Coronary artery (tissue), 2 donors: ENCODE results near the gene MYO18A.

Experiments
- DNase-seq: peaks from one replicate; pipeline ENCODE4 v3.0.0-alpha.2; 2017; ENCODE audit warnings: low spot score
- H3K27ac ChIP-seq, 2 donors: fragments of 200-600 bp; sonication (generic); one replicate each; pipeline ENCODE4 v1.5.1; 2016 to 2019
- H3K4me3 ChIP-seq: fragments of 200-600 bp; sonication (generic); 2 replicates; pipeline ENCODE4 v1.5.1; 2016; ENCODE audit warnings: mild to moderate bottlenecking, moderate library complexity
- CTCF ChIP-seq: fragments of 200-600 bp; sonication (generic); IDR thresholded peaks from one replicate; pipeline ENCODE4 v1.5.1; 2019; ENCODE audit warnings: antibody characterized with exemption

The MYO18A gene

DNA sequence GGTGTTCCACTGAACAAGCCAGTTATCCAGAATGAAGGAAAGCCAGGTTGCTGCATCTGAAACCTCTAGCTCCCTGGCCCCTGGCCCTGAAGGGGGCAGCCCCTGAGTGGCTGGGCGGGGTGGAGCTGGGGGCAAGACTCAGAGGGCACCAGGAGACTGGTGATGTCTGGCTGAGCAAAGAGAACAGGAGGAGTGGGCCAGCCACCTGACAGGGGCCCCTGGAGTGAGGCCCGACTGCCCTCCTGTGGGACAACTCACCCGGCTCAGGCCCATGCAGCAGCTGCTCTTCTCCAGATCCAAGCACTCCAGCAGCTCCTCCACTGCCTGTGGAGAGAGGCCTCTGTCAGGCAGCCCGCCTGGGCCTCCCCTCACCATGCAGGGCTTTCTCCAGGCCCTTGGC, 76.9 kb downstream of the MYO18A start:
- no peak for TF ChIP-seq CTCF
- Histone ChIP-seq H3K4me3 (no peak overlapping the region), H3K27ac (no peak overlapping the region)
- DNase-seq, result no peak

GRCh38 chr17:29102741-29103181, 77.4 kb downstream of the MYO18A start:
- DNase-seq, result no peak
- no peak for TF ChIP-seq CTCF
- no peak overlapping the region for H3K27ac ChIP-seq
- H3K4me3 ChIP-seq, result no peak overlapping the region

DNA sequence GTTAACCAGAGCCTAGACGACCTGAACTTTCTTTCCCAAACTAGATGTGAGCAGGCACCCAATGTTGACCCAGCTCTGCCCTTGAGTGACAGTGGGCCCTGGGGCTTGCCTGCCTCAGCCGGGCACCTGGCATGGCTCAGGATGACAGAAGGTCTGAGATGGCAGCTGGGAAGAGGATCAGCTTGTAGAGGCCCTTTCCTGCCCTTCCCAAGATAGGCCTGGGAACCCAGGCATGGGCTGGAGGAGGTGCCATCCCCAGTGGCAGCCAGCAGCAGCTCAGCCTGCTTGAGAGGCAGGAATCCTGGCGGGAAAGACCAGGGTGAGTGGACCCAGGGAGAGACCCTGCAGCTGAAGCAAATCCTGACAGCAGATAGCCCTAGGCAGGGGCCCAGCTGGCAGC, 78.2 kb downstream of the MYO18A start:
- TF ChIP-seq CTCF, result no peak
- Histone ChIP-seq H3K4me3 (no peak overlapping the region), H3K27ac (no peak overlapping the region)
- no peak for DNase-seq

GRCh38 chr17:29100296-29100695, 79.9 kb downstream of the MYO18A start:
- DNase-seq, result no peak
- no peak for TF ChIP-seq CTCF
- Histone ChIP-seq H3K4me3 (no peak overlapping the region), H3K27ac (no peak overlapping the region)

- no peak for DNase-seq
- no peak overlapping the region for H3K4me3 ChIP-seq
- H3K27ac ChIP-seq, result no peak overlapping the region
- no peak for TF ChIP-seq CTCF
Measured at GRCh38 chr17:29099527-29099926, 80.7 kb downstream of the MYO18A start.

GRCh38 chr17:29096094-29096493, 84.1 kb downstream of the MYO18A start:
- no peak for DNase-seq
- Histone ChIP-seq H3K4me3 (no peak overlapping the region), H3K27ac (no peak overlapping the region)
- TF ChIP-seq CTCF, result no peak

DNA sequence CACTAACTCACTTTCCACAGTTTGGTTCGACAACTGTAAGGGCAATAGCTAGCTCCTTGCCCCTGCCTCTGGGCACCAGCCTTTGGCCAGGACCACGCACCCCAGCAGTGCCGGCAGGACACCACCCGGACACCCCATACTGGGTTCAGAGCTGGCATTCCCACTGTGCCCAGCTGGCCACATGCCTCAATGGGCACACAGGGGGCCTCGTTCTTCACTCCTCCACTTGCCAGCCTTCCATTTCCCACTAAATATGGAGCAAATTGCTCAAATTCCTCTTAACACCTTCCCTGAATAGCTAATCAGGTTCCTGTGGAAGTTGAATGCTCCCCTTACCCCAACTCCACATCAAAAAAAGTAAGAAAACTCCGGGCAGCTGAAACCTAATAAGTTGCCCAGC, 84.8 kb downstream of the MYO18A start:
- DNase-seq, result no peak
- no peak for TF ChIP-seq CTCF
- Histone ChIP-seq H3K4me3 (no peak overlapping the region), H3K27ac (no peak overlapping the region)
